ENCODE results near the gene PLCH1.

Gene PLCH1

DNA sequence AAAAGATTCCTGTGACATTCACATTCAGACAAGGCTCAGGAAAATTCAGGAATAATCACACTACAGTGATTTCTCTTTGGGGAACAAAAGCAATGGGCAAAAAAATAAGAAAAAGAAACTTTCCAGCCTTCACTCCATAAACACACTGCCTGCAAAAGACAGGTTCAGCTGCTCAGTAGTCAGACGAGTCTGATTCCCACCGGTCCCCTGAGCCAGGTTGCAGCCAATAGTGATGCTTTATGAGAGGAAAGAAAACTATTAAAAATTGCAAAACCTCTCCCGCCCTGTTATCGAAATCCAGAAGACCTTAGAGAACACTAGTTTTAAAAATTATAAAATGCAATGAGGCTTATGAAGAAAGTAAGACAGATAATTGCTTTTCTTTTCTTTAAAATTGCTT, 8.5 kb downstream of the PLCH1 start:
- TF ChIP-seq, protein P1, sequence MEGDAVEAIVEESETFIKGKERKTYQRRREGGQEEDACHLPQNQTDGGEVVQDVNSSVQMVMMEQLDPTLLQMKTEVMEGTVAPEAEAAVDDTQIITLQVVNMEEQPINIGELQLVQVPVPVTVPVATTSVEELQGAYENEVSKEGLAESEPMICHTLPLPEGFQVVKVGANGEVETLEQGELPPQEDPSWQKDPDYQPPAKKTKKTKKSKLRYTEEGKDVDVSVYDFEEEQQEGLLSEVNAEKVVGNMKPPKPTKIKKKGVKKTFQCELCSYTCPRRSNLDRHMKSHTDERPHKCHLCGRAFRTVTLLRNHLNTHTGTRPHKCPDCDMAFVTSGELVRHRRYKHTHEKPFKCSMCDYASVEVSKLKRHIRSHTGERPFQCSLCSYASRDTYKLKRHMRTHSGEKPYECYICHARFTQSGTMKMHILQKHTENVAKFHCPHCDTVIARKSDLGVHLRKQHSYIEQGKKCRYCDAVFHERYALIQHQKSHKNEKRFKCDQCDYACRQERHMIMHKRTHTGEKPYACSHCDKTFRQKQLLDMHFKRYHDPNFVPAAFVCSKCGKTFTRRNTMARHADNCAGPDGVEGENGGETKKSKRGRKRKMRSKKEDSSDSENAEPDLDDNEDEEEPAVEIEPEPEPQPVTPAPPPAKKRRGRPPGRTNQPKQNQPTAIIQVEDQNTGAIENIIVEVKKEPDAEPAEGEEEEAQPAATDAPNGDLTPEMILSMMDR (IDR thresholded peaks at IDR 0.05; ENCODE audit: borderline replicate concordance, extremely low read depth, low read length, poor library complexity, severe bottlenecking), result no peak
- no peak for TF ChIP-seq EZH2 (IDR thresholded peaks at IDR 0.05; ENCODE audit: borderline replicate concordance, low read depth, low read length, severe bottlenecking)
- Histone ChIP-seq H3K36me3 (ENCODE audit: insufficient read depth, low read length) (no peaks in the 10 kb centered on the region), H3K79me2 (ENCODE audit: insufficient read depth, low read length) (no peaks in the 10 kb centered on the region), H3K9ac (ENCODE audit: low read depth, low read length) (no peak overlapping the region), H4K20me1 (ENCODE audit: insufficient read depth, low read length) (no peaks in the 10 kb centered on the region), H3K4me3 (ENCODE audit: low read depth in 1 of 2, low read length in 2 of 2) (no peak overlapping the region), H3K27me3 (ENCODE audit: insufficient read depth, low read length, poor library complexity) (no peaks in the 10 kb centered on the region), H3K27ac (ENCODE audit: low read length) (no peak overlapping the region), H3K9me3 (ENCODE audit: insufficient read depth, low read length, severe bottlenecking) (no peaks in the 10 kb centered on the region), H3K4me1 (ENCODE audit: insufficient read depth, low read length) (no peaks in the 10 kb centered on the region), H3K4me2 (ENCODE audit: insufficient read depth, low read length) (no peak overlapping the region), H2AFZ (ENCODE audit: low read depth, low read length) (no peak overlapping the region)
- ATAC-seq (ENCODE audit: insufficient read depth, low read depth) (no peak), DNase-seq (no peak)

DNA sequence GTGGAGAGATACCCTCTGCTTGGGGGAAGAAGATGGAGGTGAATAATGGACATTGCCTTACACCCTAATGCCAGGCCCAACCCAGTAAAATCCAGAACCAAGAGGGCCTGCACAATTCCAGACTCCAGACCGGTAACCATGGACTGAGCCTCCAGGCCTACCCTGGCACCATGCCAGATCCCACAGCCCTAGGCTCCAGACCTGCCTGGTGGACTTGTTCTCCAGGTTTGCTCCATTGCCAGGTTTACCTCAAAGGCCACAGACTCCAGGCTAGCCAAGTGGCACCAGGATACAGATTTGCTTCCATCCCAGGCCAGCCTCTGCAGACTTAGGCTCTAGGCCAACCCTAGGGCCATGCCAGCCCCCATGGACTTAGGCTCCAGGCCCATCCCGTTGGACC, 14.0 kb downstream of the PLCH1 start:
- TF ChIP-seq EZH2 (IDR thresholded peaks at IDR 0.05; ENCODE audit: borderline replicate concordance, low read depth, low read length, severe bottlenecking), result no peak
- TF ChIP-seq, protein P1 (IDR thresholded peaks at IDR 0.05; ENCODE audit: borderline replicate concordance, extremely low read depth, low read length, poor library complexity, severe bottlenecking), result no peak
- no peaks in the 10 kb centered on the region for H3K9me3 ChIP-seq (ENCODE audit: insufficient read depth, low read length, severe bottlenecking)
- H3K4me3 ChIP-seq (ENCODE audit: low read depth in 1 of 2, low read length in 2 of 2), result no peak overlapping the region
- no peak overlapping the region for H3K9ac ChIP-seq (ENCODE audit: low read depth, low read length)
- DNase-seq (no peak), ATAC-seq (ENCODE audit: insufficient read depth, low read depth) (no peak)
- no peaks in the 10 kb centered on the region for H3K36me3 ChIP-seq (ENCODE audit: insufficient read depth, low read length)
- no peaks in the 10 kb centered on the region for H3K27me3 ChIP-seq (ENCODE audit: insufficient read depth, low read length, poor library complexity)
- no peaks in the 10 kb centered on the region for H3K4me1 ChIP-seq (ENCODE audit: insufficient read depth, low read length)
- no peak overlapping the region for H3K27ac ChIP-seq (ENCODE audit: low read length)
- H4K20me1 ChIP-seq (ENCODE audit: insufficient read depth, low read length), result no peaks in the 10 kb centered on the region
- H3K79me2 ChIP-seq (ENCODE audit: insufficient read depth, low read length), result no peaks in the 10 kb centered on the region
- no peak overlapping the region for H2AFZ ChIP-seq (ENCODE audit: low read depth, low read length)
- no peak overlapping the region for H3K4me2 ChIP-seq (ENCODE audit: insufficient read depth, low read length)

DNA sequence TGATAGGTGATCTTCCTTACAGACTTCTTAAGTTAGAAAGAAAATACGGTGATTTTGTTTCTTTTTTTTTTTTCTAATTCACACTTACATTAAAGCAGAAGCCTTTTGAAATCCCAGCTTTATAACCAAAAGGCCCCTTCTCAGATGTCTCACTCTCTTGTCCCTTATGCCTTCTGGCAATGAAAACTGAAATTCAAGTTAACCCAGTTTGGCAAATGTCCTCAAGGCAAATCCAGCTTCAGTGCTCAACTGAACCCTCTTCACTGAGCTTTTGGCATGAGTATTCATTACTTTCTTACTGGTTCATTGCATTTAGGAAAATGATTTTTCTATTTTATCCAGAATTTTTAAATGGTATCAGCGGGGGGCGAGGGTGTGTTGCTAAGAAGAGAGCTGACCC, 17.0 kb downstream of the PLCH1 start:
- TF ChIP-seq EZH2 (IDR thresholded peaks at IDR 0.05; ENCODE audit: borderline replicate concordance, low read depth, low read length, severe bottlenecking), result no peak
- TF ChIP-seq, protein P1 (IDR thresholded peaks at IDR 0.05; ENCODE audit: borderline replicate concordance, extremely low read depth, low read length, poor library complexity, severe bottlenecking), result no peak
- DNase-seq (no peak), ATAC-seq (ENCODE audit: insufficient read depth, low read depth) (no peak)
- no peaks in the 10 kb centered on the region for H3K4me1 ChIP-seq (ENCODE audit: insufficient read depth, low read length)
- no peak overlapping the region for H3K4me3 ChIP-seq (ENCODE audit: low read depth in 1 of 2, low read length in 2 of 2)
- H3K79me2 ChIP-seq (ENCODE audit: insufficient read depth, low read length), result no peaks in the 10 kb centered on the region
- H3K4me2 ChIP-seq (ENCODE audit: insufficient read depth, low read length), result no peak overlapping the region
- H4K20me1 ChIP-seq (ENCODE audit: insufficient read depth, low read length), result no peaks in the 10 kb centered on the region
- H3K27ac ChIP-seq (ENCODE audit: low read length), result no peak overlapping the region
- H3K9ac ChIP-seq (ENCODE audit: low read depth, low read length), result no peak overlapping the region
- no peaks in the 10 kb centered on the region for H3K27me3 ChIP-seq (ENCODE audit: insufficient read depth, low read length, poor library complexity)
- H3K36me3 ChIP-seq (ENCODE audit: insufficient read depth, low read length), result no peaks in the 10 kb centered on the region
- H2AFZ ChIP-seq (ENCODE audit: low read depth, low read length), result no peak overlapping the region
- H3K9me3 ChIP-seq (ENCODE audit: insufficient read depth, low read length, severe bottlenecking), result no peaks in the 10 kb centered on the region

DNA sequence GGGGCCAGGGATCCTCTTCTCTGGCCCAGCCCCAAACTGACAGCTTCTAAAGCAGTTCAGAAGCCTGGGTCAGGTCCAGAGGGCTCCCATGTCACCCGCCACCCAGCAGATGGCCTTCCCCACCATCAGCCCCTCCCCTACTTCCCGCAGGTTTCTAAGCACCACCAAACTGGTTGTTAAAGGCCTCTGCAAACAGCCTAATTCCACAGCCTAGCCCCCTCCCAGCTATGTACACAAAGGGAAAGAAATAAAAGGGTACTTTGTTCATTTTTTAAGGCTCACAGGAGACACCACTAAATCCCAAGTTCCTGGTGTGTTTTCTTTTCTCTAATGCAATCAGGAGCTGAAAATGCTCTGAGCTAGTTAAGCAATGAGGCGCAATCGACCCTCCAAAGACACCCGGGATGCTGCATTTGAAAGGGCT, 30.6 kb downstream of the PLCH1 start:
- H2AFZ ChIP-seq (ENCODE audit: low read depth, low read length), result 0 out of 2 replicates have a peak overlapping the region, but pooled peaks have one; percentile 9
- no peak overlapping the region for H3K4me3 ChIP-seq (ENCODE audit: low read depth in 1 of 2, low read length in 2 of 2)
- H3K79me2 ChIP-seq (ENCODE audit: insufficient read depth, low read length), result no peaks in the 10 kb centered on the region
- ATAC-seq (ENCODE audit: insufficient read depth, low read depth) (peak; percentile 72), DNase-seq (peak; percentile 24)
- no peak overlapping the region for H3K27ac ChIP-seq (ENCODE audit: low read length)
- no peaks in the 10 kb centered on the region for H3K36me3 ChIP-seq (ENCODE audit: insufficient read depth, low read length)
- TF ChIP-seq, protein P1 (IDR thresholded peaks at IDR 0.05; ENCODE audit: borderline replicate concordance, extremely low read depth, low read length, poor library complexity, severe bottlenecking), result no peak
- TF ChIP-seq EZH2 (IDR thresholded peaks at IDR 0.05; ENCODE audit: borderline replicate concordance, low read depth, low read length, severe bottlenecking), result no peak
- no peaks in the 10 kb centered on the region for H4K20me1 ChIP-seq (ENCODE audit: insufficient read depth, low read length)
- no peak overlapping the region for H3K4me2 ChIP-seq (ENCODE audit: insufficient read depth, low read length)
- no peaks in the 10 kb centered on the region for H3K27me3 ChIP-seq (ENCODE audit: insufficient read depth, low read length, poor library complexity)
- peaks cover 12% of the 10 kb centered on the region for H3K9me3 ChIP-seq (ENCODE audit: insufficient read depth, low read length, severe bottlenecking)
- no peaks in the 10 kb centered on the region for H3K4me1 ChIP-seq (ENCODE audit: insufficient read depth, low read length)
- no peak overlapping the region for H3K9ac ChIP-seq (ENCODE audit: low read depth, low read length)

All from DND-41 (cell line).